GM12878 (cell line): ENCODE data around the gene WHRN. TPM values are rescaled to one million over a fixed set of nuclear protein-coding genes. Genes with fewer than 3 reads are reported as not detected.

Experiments
- ATAC-seq: fragments of 200-7000 bp; cut with Tn5 transposase; 3 replicates; pipeline ENCODE4 v1.9.1; 2020; ENCODE audit warnings: mild to moderate bottlenecking, moderate library complexity
- BruUV-seq: library from RNA; stranded (reverse); fragments of 400-500 nt; replicated peaks from 2 replicates; lab custom pipeline; 2021; lab: Mats Ljungman, UMichigan
- CTCF ChIA-PET: fragments of 300-600 bp; sonication (Branson Sonifier 250); formaldehyde crosslinking; extraction: SDS; loops from one replicate; lab custom pipeline; 2021; ENCODE audit warnings: inconsistent platforms; lab: Yijun Ruan, JAX
- POLR2A ChIA-PET: fragments of 350-600 bp; formaldehyde crosslinking; extraction: SDS; loops from one replicate; lab custom pipeline; 2021; ENCODE audit warnings: inconsistent platforms; lab: Charles Lee
- RAD21 ChIA-PET: fragments of 300-600 bp; sonication (Branson Sonifier 250); formaldehyde crosslinking; loops from one replicate; lab custom pipeline; 2023; ENCODE audit warnings: antibody characterized with exemption; ENCODE audit not compliant: unreplicated experiment; lab: Charles Lee
- SMC1A ChIA-PET: fragments of 300-600 bp; sonication (Branson Sonifier 250); formaldehyde crosslinking; loops from one replicate; lab custom pipeline; 2023; ENCODE audit not compliant: unreplicated experiment, uncharacterized antibody; lab: Charles Lee
- DNase-seq: peaks from one replicate; pipeline ENCODE4 v3.0.0-alpha.2; 2011; ENCODE audit warnings: low read depth, low spot score
- FAIRE-seq: peaks from 3 replicates; lab custom pipeline; 2011; peaks lifted over from hg19 to GRCh38; lab: Jason Lieb, UNC
- H2AFZ ChIP-seq: 2 replicates; pipeline ENCODE4 v1.6.0; 2011; ENCODE audit warnings: low read depth, low read length, control low read depth; ENCODE audit not compliant: control insufficient read depth
- H3K27ac ChIP-seq: 2 replicates; pipeline ENCODE4 v1.5.1; 2011; ENCODE audit warnings: control low read depth; ENCODE audit not compliant: control insufficient read depth, insufficient read depth
- H3K27me3 ChIP-seq, 2 experiments: replicated peaks in 1 of 2; 2 replicates each; pipeline versions ENCODE4 v1.6.0 to v1.6.1; 2011; ENCODE audit warnings: low read length in 1 of 2; ENCODE audit not compliant: control insufficient read depth in 2 of 2, insufficient read depth in 2 of 2
- H3K36me3 ChIP-seq, 2 experiments: 2 replicates each; pipeline ENCODE4 v1.5.1; 2011; ENCODE audit warnings: low read length in 1 of 2; ENCODE audit not compliant: control insufficient read depth in 2 of 2, insufficient read depth in 2 of 2
- H3K4me1 ChIP-seq: 2 replicates; pipeline ENCODE4 v1.6.1; 2011; ENCODE audit warnings: mild to moderate bottlenecking, low read length, moderate library complexity, mixed read lengths; ENCODE audit not compliant: control insufficient read depth, insufficient read depth
- H3K4me2 ChIP-seq: 2 replicates; pipeline ENCODE4 v1.6.0; 2011; ENCODE audit warnings: control low read depth; ENCODE audit not compliant: control insufficient read depth, insufficient read depth
- H3K4me3 ChIP-seq: fragments of 200-600 bp; sonication (generic); 2 replicates; pipeline ENCODE4 v1.5.1; 2016
- H3K79me2 ChIP-seq: 2 replicates; pipeline ENCODE4 v1.6.0; 2011; ENCODE audit warnings: low read length; ENCODE audit not compliant: control insufficient read depth, insufficient read depth
- H3K9ac ChIP-seq: 2 replicates; pipeline ENCODE4 v1.8.0; 2011; ENCODE audit warnings: low read length, control low read depth, mixed read lengths; ENCODE audit not compliant: control insufficient read depth, insufficient read depth
- H3K9me3 ChIP-seq: replicated peaks from 3 replicates; pipeline ENCODE4 v1.5.1; 2011; ENCODE audit warnings: mild to moderate bottlenecking, low read length; ENCODE audit not compliant: control insufficient read depth, insufficient read depth
- H4K20me1 ChIP-seq: 2 replicates; pipeline ENCODE4 v1.6.0; 2011; ENCODE audit not compliant: control insufficient read depth, insufficient read depth
- BHLHE40 ChIP-seq, 2 experiments: fragments of 450-650 bp in 1 of 2; IDR thresholded peaks; 2 replicates each; pipeline ENCODE4 v1.6.1; 2011 to 2017; ENCODE audit warnings: low read depth in 2 of 2, borderline replicate concordance in 1 of 2, improper control_type of control experiment in 1 of 2, low read length in 1 of 2, mild to moderate bottlenecking in 1 of 2
- E2F4 ChIP-seq: IDR thresholded peaks from 2 replicates; pipeline ENCODE4 v1.6.1; 2012; ENCODE audit warnings: low read depth, low read length, improper control_type of control experiment
- E2F8 ChIP-seq: fragments of 450-650 bp; IDR thresholded peaks from 2 replicates; pipeline ENCODE4 v1.6.1; 2018; ENCODE audit warnings: mild to moderate bottlenecking, low read depth, moderate library complexity; ENCODE audit not compliant: partially characterized antibody
- FOXK2 ChIP-seq: fragments of 450-650 bp; IDR thresholded peaks from 2 replicates; pipeline ENCODE4 v1.6.1; 2017; ENCODE audit warnings: mild to moderate bottlenecking, moderate library complexity
- IKZF1 ChIP-seq: fragments of 450-650 bp; conservative IDR thresholded peaks from 2 replicates; pipeline ENCODE4 v1.6.1; 2017; ENCODE audit warnings: antibody characterized with exemption, mild to moderate bottlenecking
- LARP7 ChIP-seq: fragments of 450-650 bp; IDR thresholded peaks from 2 replicates; pipeline ENCODE4 v1.6.1; 2017; ENCODE audit warnings: mild to moderate bottlenecking
- MLLT1 ChIP-seq: fragments of 450-650 bp; IDR thresholded peaks from 2 replicates; pipeline ENCODE4 v1.6.1; 2016; ENCODE audit warnings: mild to moderate bottlenecking
- WGBS: methylation state at CpG from one replicate; pipeline ENCODE4 v1.1.6; 2016; ENCODE audit warnings: low lambda C conversion rate; ENCODE audit not compliant: insufficient replicate concordance, insufficient coverage; ENCODE audit errors: missing lambda C conversion rate; 5-methylcytosine and 5-hydroxymethylcytosine counted together
- in situ Hi-C: fragments of 300-500 bp; cut with MboI; formaldehyde crosslinking; loops from 9 replicates; pipeline ENCODE4 v1.14.3; 2018; ENCODE audit warnings: mixed read lengths
- intact Hi-C: fragments of 100-400 bp; cut with micrococcal nuclease; formaldehyde crosslinking; loops from one replicate; pipeline ENCODE4 v1.14.2; 2022; ENCODE audit not compliant: unreplicated experiment
- polyA plus RNA-seq, 11 experiments: library from polyadenylated mRNA; depleted of rRNA in 4 of 11; unstranded in 6 of 11; stranded (reverse) in 5 of 11; fragments of >200 nt; fragmentation: Nextera tagmentation in 4 of 11; fragmentation: Illumina TruSeq in 1 of 11; extraction: Ambion mirVana in 4 of 11; extraction: Trizol in 1 of 11; gene quantifications; 1 replicate in 1 of 11; 2 replicates in 10 of 11; pipeline versions ENCODE4 v1.2.1 to v1.2.3, GENCODE V29; 2011 to 2016; ENCODE audit warnings: inconsistent platforms in 2 of 11, missing spikeins in 2 of 11, low read depth in 1 of 11
- total RNA-seq, 4 experiments: library from RNA; depleted of rRNA in 3 of 4; stranded (reverse); fragments of >200 nt in 3 of 4; fragmentation: Illumina TruSeq in 1 of 4; extraction: Trizol in 1 of 4; gene quantifications; 2 replicates each; pipeline versions ENCODE4 v1.2.1 to v1.2.3, GENCODE V29; 2013 to 2021

WHRN gene
- total and polyA plus RNA-seq, 10 of the 15 experiments (the other 5 are each of a cell fraction or from before 2014, with no cell fraction given), result 0.04 to 18.2 (median 0.68) TPM; not detected in 1

GRCh38 chr9:114503009-114503408 is 2.3 kb downstream of the WHRN start (continued):
- TF ChIP-seq E2F8 (no peak), IKZF1 (peak; percentile 40), LARP7 (no peak), BHLHE40 (IDR thresholded peaks at IDR 0.05; ENCODE audit: borderline replicate concordance in 1 of 2, low read depth in 2 of 2, low read length in 1 of 2) (peak in 1 of 2 experiments; percentile 12; a peak in 1 of 4 replicates)

- Histone ChIP-seq H3K4me2 (no peak overlapping the region), H3K9ac (no peak overlapping the region), H3K79me2 (no peaks in the 10 kb centered on the region), H3K27ac (no peak overlapping the region), H3K27me3 (peaks cover 0 to 7% of the 10 kb centered on the region in 2 experiments; a peak in 3 of 4 replicates), H2AFZ (no peak overlapping the region), H3K4me3 (no peak overlapping the region), H3K36me3 (no peaks in the 10 kb centered on the region), H4K20me1 (no peaks in the 10 kb centered on the region), H3K9me3 (no peaks in the 10 kb centered on the region), H3K4me1 (0 out of 2 replicates have a peak, but pooled peaks cover 3% of the 10 kb centered on the region)
- ATAC-seq, result no peak; the same call in 2 of the 3 replicates
- 43% methylated on average over 9 of the region's 12 CpGs for WGBS
- ChIA-PET POLR2A (interaction anchor here (0.5 to 7.3 kb wide), 19 partner anchors 8 to 909 kb away, joined by 3 to 85 read pairs (median 6); partner anchors contain the start of genes AKNA and ATP6V1G1), CTCF (interaction anchor here (0.7 to 12.7 kb wide), 16 partner anchors 8 to 163 kb away, joined by 3 to 256 read pairs (median 4); partner anchors contain the start of gene TMEM268), SMC1A (interaction anchor here (0.6 to 11.8 kb wide), 22 partner anchors 7 to 198 kb away, joined by 3 to 177 read pairs (median 7); partner anchors contain the start of genes AKNA and ATP6V1G1), RAD21 (interaction anchor here (0.6 to 13.7 kb wide), 19 partner anchors 10 to 153 kb away, joined by 3 to 116 read pairs (median 5); partner anchors contain the start of gene TMEM268)
- FAIRE-seq, result no peak
- no TSS peak for BruUV-seq
- intact Hi-C loops, result loop anchor here (2.0 to 10.0 kb wide), 2 partner anchors 15 to 157 kb away; no protein-coding TSS in a partner anchor
- no peak for DNase-seq
- in situ Hi-C loops, result no loop called here
- TF ChIP-seq E2F4 (no peak), MLLT1 (peak; percentile 87), FOXK2 (no peak), IKZF1 (peak; percentile 45)
Measured at GRCh38 chr9:114501796-114502682, 3.2 kb downstream of the WHRN start.
